HepG2 (cell line): ENCODE measurements around the gene TIRAP. TPM values are rescaled to one million over a fixed set of nuclear protein-coding genes. Genes with fewer than 3 reads are reported as not detected.
A peak's percentile ranks its signal among the peaks of the same experiment; 100 is the strongest.

Experiments
- ESRRA ChIP-seq: sonication (generic); formaldehyde crosslinking; IDR thresholded peaks from 2 replicates; pipeline ENCODE4 v1.5.1; 2020; ENCODE audit warnings: mild to moderate bottlenecking, low read depth, missing genetic modification reagents
- MTF1 ChIP-seq: sonication (generic); formaldehyde crosslinking; IDR thresholded peaks from 2 replicates; pipeline ENCODE4 v1.5.0; 2020; ENCODE audit warnings: missing genetic modification reagents
- NCOA1 ChIP-seq: sonication (generic); formaldehyde crosslinking; IDR thresholded peaks from 2 replicates; pipeline ENCODE4 v1.9.0; 2021; ENCODE audit warnings: missing genetic modification reagents
- NCOA5 ChIP-seq: sonication (generic); formaldehyde crosslinking; IDR thresholded peaks from 2 replicates; pipeline ENCODE4 v1.4.0; 2020; ENCODE audit warnings: missing genetic modification reagents
- NFE2L2 ChIP-seq: fragments of 150-350 bp; IDR thresholded peaks from 2 replicates; pipeline ENCODE4 v1.6.1; 2014; ENCODE audit warnings: low read length
- POLR2AphosphoS2 ChIP-seq: IDR thresholded peaks from 2 replicates; pipeline ENCODE4 v1.6.1; 2011; ENCODE audit warnings: low read depth, low read length, improper control_type of control experiment
- YEATS4 ChIP-seq: sonication (generic); formaldehyde crosslinking; IDR thresholded peaks from 2 replicates; pipeline ENCODE4 v1.4.0; 2020; ENCODE audit warnings: missing genetic modification reagents, borderline replicate concordance
- ZNF264 ChIP-seq: sonication (generic); formaldehyde crosslinking; IDR thresholded peaks from 2 replicates; pipeline ENCODE4 v1.4.0; 2020; ENCODE audit warnings: missing genetic modification reagents
- ZNF562 ChIP-seq: sonication (generic); formaldehyde crosslinking; IDR thresholded peaks from 2 replicates; pipeline ENCODE4 v1.8.0; 2022; ENCODE audit warnings: missing genetic modification reagents, borderline replicate concordance
- ZNF670 ChIP-seq: sonication (generic); formaldehyde crosslinking; IDR thresholded peaks from 2 replicates; pipeline ENCODE4 v1.8.0; 2022; ENCODE audit warnings: mild to moderate bottlenecking, missing genetic modification reagents, borderline replicate concordance
- ZNF761 ChIP-seq: sonication (generic); formaldehyde crosslinking; conservative IDR thresholded peaks from 2 replicates; pipeline ENCODE4 v1.4.0; 2020; ENCODE audit warnings: mild to moderate bottlenecking, missing genetic modification reagents
- ZNF816 ChIP-seq: sonication (generic); formaldehyde crosslinking; IDR thresholded peaks from 2 replicates; pipeline ENCODE4 v1.8.0; 2022; ENCODE audit warnings: missing genetic modification reagents, mild to moderate bottlenecking, borderline replicate concordance
- polyA plus RNA-seq, 8 experiments: library from polyadenylated mRNA; depleted of rRNA in 3 of 8; stranded (reverse) in 7 of 8; unstranded in 1 of 8; fragments of >200 nt; fragmentation: Illumina TruSeq in 4 of 8; extraction: Trizol in 4 of 8; gene quantifications; 2 replicates each; pipeline versions ENCODE4 v1.2.1 to v1.2.3, GENCODE V29; 2011 to 2016; ENCODE audit warnings: low read depth in 4 of 8, missing spikeins in 1 of 8, mixed read lengths in 1 of 8; ENCODE audit not compliant: insufficient read depth in 1 of 8
- total RNA-seq, 5 experiments: library from RNA; depleted of rRNA; stranded (reverse); fragments of >200 nt; fragmentation: Illumina TruSeq; extraction: Trizol; gene quantifications; 2 replicates each; pipeline ENCODE4 v1.2.3, GENCODE V29; 2016; ENCODE audit warnings: low read depth in 1 of 5
- TF ChIP-seq, protein P1 (sequence below): sonication (generic); formaldehyde crosslinking; IDR thresholded peaks from 2 replicates; pipeline ENCODE4 v1.5.0; 2020; ENCODE audit warnings: mild to moderate bottlenecking, missing genetic modification reagents, borderline replicate concordance
- TF ChIP-seq, protein P2 (sequence below): sonication (generic); formaldehyde crosslinking; IDR thresholded peaks from 2 replicates; pipeline ENCODE4 v1.8.1; 2023; ENCODE audit warnings: mild to moderate bottlenecking, inconsistent platforms, moderate library complexity, missing genetic modification reagents, borderline replicate concordance
- TF ChIP-seq, protein P3 (sequence below): sonication (generic); formaldehyde crosslinking; IDR thresholded peaks from 2 replicates; pipeline ENCODE4 v1.4.0; 2020; ENCODE audit warnings: mild to moderate bottlenecking, missing genetic modification reagents, borderline replicate concordance

Gene TIRAP
- total and polyA plus RNA-seq, 2 of the 13 experiments (the other 11 are each of a cell fraction or from before 2014, with no cell fraction given) = 5.4 to 5.7 TPM

DNA sequence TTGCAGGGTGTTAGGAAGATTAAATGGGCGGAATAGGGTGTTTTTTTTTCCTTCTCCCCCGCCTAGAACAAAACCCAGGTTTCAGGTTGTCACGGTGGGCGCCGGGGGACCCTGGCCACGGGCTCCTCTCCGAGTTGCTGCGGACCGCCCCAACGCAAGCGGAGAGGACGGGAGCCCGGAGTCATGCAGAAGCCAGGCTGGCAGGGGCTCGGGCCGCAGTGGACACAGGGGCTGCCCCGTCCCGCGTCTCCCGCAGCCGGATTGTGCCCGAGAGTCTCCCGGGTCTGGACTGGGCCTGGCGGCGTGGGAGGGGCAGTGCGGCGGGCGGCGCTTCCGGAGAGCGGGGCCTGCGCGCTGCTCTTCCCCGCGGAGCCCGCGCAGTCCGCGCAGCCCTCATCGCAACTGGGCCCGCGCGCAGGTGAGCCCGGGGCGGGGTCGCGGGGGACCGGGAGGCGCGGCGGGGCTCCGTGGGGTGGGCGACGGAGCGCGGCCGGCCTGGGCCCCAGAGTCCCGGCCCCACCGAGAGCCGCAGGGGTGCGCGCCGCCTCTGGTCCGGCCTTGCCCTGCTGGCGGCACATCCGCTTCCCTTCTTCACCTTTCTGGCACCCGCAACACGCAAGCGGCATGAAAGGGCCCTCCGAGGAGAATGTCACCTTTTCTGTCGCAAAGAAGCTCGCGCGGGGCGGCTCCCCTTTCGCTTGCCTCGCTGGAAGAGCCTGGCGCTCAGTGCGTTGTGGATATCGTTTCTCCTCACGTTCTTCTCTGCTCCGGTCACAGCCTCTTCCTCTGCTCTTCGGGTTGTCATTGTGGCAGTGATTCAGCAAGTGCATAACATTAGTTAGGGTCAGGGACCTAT, at the start of gene TIRAP (continued):
- TF ChIP-seq ESRRA (CRISPR knock-in tag) (no peak), YEATS4 (CRISPR knock-in tag) (peak; percentile 84), NCOA5 (CRISPR knock-in tag) (no peak), MTF1 (CRISPR knock-in tag) (no peak), ZNF562 (CRISPR knock-in tag) (no peak), NCOA1 (CRISPR knock-in tag) (no peak), NFE2L2 (no peak), POLR2AphosphoS2 (no peak), ZNF816 (no peak), ZNF670 (CRISPR knock-in tag) (no peak), ZNF264 (CRISPR knock-in tag) (no peak; the same call in 1 of the 2 replicates), ZNF761 (no peak)
- TF ChIP-seq, protein P1, sequence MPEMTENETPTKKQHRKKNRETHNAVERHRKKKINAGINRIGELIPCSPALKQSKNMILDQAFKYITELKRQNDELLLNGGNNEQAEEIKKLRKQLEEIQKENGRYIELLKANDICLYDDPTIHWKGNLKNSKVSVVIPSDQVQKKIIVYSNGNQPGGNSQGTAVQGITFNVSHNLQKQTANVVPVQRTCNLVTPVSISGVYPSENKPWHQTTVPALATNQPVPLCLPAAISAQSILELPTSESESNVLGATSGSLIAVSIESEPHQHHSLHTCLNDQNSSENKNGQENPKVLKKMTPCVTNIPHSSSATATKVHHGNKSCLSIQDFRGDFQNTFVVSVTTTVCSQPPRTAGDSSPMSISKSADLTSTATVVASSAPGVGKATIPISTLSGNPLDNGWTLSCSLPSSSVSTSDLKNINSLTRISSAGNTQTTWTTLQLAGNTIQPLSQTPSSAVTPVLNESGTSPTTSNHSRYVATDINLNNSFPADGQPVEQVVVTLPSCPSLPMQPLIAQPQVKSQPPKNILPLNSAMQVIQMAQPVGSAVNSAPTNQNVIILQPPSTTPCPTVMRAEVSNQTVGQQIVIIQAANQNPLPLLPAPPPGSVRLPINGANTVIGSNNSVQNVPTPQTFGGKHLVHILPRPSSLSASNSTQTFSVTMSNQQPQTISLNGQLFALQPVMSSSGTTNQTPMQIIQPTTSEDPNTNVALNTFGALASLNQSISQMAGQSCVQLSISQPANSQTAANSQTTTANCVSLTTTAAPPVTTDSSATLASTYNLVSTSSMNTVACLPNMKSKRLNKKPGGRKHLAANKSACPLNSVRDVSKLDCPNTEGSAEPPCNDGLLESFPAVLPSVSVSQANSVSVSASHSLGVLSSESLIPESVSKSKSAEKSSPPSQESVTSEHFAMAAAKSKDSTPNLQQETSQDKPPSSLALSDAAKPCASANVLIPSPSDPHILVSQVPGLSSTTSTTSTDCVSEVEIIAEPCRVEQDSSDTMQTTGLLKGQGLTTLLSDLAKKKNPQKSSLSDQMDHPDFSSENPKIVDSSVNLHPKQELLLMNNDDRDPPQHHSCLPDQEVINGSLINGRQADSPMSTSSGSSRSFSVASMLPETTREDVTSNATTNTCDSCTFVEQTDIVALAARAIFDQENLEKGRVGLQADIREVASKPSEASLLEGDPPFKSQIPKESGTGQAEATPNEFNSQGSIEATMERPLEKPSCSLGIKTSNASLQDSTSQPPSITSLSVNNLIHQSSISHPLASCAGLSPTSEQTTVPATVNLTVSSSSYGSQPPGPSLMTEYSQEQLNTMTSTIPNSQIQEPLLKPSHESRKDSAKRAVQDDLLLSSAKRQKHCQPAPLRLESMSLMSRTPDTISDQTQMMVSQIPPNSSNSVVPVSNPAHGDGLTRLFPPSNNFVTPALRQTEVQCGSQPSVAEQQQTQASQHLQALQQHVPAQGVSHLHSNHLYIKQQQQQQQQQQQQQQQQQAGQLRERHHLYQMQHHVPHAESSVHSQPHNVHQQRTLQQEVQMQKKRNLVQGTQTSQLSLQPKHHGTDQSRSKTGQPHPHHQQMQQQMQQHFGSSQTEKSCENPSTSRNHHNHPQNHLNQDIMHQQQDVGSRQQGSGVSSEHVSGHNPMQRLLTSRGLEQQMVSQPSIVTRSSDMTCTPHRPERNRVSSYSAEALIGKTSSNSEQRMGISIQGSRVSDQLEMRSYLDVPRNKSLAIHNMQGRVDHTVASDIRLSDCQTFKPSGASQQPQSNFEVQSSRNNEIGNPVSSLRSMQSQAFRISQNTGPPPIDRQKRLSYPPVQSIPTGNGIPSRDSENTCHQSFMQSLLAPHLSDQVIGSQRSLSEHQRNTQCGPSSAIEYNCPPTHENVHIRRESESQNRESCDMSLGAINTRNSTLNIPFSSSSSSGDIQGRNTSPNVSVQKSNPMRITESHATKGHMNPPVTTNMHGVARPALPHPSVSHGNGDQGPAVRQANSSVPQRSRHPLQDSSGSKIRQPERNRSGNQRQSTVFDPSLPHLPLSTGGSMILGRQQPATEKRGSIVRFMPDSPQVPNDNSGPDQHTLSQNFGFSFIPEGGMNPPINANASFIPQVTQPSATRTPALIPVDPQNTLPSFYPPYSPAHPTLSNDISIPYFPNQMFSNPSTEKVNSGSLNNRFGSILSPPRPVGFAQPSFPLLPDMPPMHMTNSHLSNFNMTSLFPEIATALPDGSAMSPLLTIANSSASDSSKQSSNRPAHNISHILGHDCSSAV (CRISPR knock-in tag) = no peak
- TF ChIP-seq, protein P2, sequence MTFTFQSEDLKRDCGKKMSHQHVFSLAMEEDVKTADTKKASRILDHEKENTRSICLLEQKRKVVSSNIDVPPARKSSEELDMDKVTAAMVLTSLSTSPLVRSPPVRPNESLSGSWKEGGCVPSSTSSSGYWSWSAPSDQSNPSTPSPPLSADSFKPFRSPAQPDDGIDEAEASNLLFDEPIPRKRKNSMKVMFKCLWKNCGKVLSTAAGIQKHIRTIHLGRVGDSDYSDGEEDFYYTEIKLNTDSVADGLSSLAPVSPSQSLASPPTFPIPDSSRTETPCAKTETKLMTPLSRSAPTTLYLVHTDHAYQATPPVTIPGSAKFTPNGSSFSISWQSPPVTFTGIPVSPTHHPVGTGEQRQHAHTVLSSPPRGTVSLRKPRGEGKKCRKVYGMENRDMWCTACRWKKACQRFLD (CRISPR knock-in tag) = no peak
- TF ChIP-seq, protein P3, sequence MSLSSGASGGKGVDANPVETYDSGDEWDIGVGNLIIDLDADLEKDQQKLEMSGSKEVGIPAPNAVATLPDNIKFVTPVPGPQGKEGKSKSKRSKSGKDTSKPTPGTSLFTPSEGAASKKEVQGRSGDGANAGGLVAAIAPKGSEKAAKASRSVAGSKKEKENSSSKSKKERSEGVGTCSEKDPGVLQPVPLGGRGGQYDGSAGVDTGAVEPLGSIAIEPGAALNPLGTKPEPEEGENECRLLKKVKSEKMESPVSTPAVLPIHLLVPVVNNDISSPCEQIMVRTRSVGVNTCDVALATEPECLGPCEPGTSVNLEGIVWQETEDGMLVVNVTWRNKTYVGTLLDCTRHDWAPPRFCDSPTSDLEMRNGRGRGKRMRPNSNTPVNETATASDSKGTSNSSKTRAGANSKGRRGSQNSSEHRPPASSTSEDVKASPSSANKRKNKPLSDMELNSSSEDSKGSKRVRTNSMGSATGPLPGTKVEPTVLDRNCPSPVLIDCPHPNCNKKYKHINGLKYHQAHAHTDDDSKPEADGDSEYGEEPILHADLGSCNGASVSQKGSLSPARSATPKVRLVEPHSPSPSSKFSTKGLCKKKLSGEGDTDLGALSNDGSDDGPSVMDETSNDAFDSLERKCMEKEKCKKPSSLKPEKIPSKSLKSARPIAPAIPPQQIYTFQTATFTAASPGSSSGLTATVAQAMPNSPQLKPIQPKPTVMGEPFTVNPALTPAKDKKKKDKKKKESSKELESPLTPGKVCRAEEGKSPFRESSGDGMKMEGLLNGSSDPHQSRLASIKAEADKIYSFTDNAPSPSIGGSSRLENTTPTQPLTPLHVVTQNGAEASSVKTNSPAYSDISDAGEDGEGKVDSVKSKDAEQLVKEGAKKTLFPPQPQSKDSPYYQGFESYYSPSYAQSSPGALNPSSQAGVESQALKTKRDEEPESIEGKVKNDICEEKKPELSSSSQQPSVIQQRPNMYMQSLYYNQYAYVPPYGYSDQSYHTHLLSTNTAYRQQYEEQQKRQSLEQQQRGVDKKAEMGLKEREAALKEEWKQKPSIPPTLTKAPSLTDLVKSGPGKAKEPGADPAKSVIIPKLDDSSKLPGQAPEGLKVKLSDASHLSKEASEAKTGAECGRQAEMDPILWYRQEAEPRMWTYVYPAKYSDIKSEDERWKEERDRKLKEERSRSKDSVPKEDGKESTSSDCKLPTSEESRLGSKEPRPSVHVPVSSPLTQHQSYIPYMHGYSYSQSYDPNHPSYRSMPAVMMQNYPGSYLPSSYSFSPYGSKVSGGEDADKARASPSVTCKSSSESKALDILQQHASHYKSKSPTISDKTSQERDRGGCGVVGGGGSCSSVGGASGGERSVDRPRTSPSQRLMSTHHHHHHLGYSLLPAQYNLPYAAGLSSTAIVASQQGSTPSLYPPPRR (CRISPR knock-in tag) = 0 out of 2 replicates have a peak, but pooled peaks have one; percentile 47
